GM12801 (cell line): ENCODE measurements around the gene MT2A.

Experiments
- TF ChIP-seq, protein P1 (sequence below): IDR thresholded peaks from one replicate; pipeline ENCODE4 v1.5.1; 2011; ENCODE audit warnings: control low read depth; ENCODE audit not compliant: insufficient read length; ENCODE audit errors: extremely low read depth

The MT2A gene

DNA sequence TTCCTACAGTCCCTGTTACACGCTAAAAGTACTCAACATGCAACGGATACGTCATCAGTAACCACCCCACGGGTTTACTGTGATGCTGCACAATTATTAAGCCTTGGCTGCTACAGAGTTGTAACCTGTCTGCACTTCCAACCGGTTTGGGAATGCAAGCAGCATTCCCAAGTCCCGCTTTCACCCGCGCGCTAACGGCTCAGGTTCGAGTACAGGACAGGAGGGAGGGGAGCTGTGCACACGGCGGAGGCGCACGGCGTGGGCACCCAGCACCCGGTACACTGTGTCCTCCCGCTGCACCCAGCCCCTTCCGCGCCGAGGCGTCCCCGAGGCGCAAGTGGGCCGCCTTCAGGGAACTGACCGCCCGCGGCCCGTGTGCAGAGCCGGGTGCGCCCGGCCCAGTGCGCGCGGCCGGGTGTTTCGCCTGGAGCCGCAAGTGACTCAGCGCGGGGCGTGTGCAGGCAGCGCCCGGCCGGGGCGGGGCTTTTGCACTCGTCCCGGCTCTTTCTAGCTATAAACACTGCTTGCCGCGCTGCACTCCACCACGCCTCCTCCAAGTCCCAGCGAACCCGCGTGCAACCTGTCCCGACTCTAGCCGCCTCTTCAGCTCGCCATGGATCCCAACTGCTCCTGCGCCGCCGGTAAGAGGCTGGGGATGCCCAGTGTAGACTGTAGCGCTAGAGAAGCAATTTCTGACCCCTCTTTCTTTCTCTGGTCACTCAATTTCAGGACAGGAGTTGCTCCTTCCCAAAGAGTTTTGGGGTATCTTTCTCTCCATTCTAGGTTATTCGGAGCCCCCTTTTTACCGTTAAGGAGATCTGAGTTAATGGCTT lies at the start of gene MT2A:
TSS of gene MT2A (plus strand) at position 542 of the 833 bp plus-strand sequence. CDS start at position 614, 72 bp downstream.
- TF ChIP-seq, protein P1, sequence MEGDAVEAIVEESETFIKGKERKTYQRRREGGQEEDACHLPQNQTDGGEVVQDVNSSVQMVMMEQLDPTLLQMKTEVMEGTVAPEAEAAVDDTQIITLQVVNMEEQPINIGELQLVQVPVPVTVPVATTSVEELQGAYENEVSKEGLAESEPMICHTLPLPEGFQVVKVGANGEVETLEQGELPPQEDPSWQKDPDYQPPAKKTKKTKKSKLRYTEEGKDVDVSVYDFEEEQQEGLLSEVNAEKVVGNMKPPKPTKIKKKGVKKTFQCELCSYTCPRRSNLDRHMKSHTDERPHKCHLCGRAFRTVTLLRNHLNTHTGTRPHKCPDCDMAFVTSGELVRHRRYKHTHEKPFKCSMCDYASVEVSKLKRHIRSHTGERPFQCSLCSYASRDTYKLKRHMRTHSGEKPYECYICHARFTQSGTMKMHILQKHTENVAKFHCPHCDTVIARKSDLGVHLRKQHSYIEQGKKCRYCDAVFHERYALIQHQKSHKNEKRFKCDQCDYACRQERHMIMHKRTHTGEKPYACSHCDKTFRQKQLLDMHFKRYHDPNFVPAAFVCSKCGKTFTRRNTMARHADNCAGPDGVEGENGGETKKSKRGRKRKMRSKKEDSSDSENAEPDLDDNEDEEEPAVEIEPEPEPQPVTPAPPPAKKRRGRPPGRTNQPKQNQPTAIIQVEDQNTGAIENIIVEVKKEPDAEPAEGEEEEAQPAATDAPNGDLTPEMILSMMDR: no peak

DNA sequence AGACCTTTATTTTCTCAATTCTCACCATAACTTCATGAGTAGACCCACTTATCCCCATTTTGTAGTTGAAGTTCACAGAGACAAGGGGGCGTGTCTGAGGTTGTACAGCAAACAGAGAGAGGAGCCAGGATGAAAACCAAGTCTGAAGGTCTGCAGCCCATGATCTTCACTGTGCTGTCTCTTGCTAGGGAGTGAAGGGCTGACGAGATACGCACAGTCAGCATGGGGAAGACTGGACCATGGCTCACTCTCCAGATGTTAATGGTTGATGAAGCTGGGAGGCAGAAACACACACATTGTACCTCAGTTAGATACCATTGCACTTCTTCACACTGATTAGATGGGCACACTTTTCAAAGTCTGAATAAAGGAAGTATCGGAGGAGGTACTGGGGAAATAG lies 49.3 kb upstream of the MT2A start:
- TF ChIP-seq, protein P1: no peak

DNA sequence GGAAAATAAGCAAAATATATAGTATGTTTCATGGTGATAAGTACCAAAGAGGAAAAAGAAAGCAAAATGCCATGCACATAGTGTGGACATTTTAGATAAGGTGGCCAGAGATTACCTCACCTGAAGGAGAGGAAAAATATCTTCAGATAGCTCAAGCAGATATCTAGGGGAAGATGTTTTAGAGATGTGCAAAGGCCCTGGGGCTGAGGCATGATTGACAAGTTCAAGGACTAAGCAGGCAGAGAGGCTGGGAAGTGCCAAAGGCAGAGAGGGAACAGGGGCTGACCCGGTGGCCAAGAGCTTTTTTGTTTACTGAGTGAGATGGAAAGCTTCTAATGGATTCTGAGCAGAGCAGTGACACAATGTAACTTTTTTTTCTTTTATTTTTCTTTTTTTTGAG lies 47.9 kb upstream of the MT2A start:
- TF ChIP-seq, protein P1: no peak

DNA sequence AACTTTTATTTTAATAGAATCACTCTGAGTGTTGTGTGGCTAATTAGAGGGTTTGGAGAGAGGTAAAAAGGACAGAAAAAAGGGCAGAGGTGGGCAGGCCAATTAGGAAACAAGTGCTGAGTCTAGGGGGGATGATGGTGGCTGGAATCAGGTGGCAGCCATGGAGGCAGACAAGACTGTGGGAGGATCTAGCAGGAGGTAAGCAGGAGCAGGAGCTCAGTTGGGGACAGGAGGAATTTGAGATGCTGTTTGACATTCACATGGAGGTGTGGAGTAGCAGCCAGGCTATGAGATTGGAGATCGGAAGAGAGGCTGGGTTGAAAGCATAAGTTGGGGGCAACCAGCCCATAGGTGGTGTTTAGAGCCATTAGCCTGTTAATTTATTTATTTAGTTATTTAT lies 47.3 kb upstream of the MT2A start:
- TF ChIP-seq, protein P1: no peak

DNA sequence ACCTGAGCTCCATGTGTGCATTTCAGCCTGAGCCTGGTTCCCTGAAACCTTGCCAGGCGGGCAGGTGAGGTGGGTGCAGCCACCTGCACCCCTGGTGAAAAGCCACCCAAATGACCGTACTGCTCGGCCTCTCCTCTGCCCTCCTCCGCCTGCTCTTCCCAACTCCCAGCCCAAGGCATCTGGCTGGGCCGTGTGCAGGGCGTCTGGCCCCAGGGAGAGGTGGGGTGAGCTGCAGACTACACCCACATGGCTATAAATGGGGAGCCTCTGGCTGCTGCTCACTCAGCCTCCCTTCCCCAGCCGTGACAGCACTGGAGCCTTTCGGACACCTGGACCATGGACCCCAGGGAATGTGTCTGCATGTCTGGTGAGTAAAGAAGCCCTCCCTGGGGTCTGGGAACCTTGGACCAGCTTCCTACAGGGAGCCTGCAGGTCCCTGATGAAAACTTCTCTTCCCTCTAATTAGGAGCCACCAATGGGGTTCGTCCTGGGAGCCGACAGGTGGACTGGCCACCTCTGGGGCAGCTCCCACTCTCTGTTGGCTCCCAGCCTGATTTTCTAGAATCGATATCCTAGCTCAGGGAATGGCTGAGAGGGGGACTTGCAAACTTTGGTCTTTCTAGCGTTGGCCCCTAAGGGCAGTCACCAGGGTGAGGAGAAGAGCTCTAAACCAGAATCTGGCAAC lies 43.4 kb upstream of the MT2A start, which contains the start of gene MT4:
TSS of gene MT4 (plus strand) at position 281 of the 685 bp plus-strand sequence. CDS start at position 337, 56 bp downstream.
- TF ChIP-seq, protein P1: no peak

DNA sequence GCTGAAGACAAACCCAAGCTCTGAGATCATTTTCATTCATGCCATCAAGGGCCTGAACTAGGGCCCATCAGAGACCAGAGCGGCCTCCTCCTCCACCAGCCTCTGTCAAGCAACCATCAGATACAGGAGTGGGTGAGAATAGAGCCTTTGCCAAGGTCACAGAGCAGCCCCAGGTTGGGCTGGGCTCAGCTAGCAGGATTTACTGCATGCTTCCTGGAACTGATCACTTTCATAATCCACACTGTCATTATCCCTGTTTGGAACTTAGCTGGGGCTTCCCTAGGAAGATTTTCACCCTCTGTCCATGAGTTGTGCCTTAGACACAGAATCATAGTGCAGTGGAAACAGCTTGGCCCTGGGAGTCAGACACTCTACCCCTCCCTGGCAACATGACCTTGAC lies 38.4 kb upstream of the MT2A start:
- TF ChIP-seq, protein P1: no peak

DNA sequence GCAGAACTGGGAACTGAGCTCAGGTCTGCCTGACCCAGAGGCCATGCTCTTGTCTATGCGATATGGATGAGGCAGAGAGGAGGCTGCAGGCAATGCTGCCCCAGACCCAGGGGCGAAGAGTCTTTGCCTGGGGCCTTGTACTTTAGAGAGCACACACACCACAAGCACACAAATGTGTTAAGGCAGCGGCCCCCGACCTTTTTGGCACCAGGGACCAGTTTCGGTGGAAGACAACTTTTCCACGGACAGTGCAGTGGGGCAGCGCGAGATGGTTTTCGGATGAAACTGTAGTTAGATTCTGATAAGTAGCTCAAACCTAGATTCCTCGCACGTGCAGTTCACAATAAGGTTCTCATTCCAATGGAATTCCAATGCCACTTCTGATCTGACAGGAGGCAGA lies 36.9 kb upstream of the MT2A start:
- TF ChIP-seq, protein P1: no peak
